ENCODE measurements around the gene NWD2.

Gene NWD2

GRCh38 chr4:37385424-37385823, 140.9 kb downstream of the NWD2 start:
- Histone ChIP-seq H3K4me3 (ENCODE audit: low read length, poor library complexity, severe bottlenecking) (no peak overlapping the region), H3K4me2 (ENCODE audit: low read depth, low read length, poor library complexity, severe bottlenecking) (no peak overlapping the region), H3K36me3 (ENCODE audit: insufficient read depth, low read length) (no peaks in the 10 kb centered on the region), H4K20me1 (ENCODE audit: insufficient read depth, low read length, poor library complexity, severe bottlenecking) (no peaks in the 10 kb centered on the region), H3K9me2 (replicated peaks; ENCODE audit: low read depth, low read length) (no peaks in the 10 kb centered on the region), H3K9me3 (ENCODE audit: insufficient read depth, low read depth, low read length) (no peaks in the 10 kb centered on the region), H3F3A (ENCODE audit: low read depth) (no peaks in the 10 kb centered on the region), H3K4me1 (ENCODE audit: insufficient read depth, low read length, poor library complexity, severe bottlenecking) (no peaks in the 10 kb centered on the region), H3K9ac (ENCODE audit: low read depth, low read length, poor library complexity, severe bottlenecking) (no peak overlapping the region), H3K27me3 (ENCODE audit: insufficient read depth, low read length, poor library complexity, severe bottlenecking) (no peaks in the 10 kb centered on the region), H3K79me2 (ENCODE audit: insufficient read depth, low read length) (no peaks in the 10 kb centered on the region), H2AFZ (ENCODE audit: low read length) (no peak overlapping the region)
- TF ChIP-seq EZH2phosphoT487 (IDR thresholded peaks at IDR 0.05; ENCODE audit: borderline replicate concordance) (no peak), CTCF (conservative IDR thresholded peaks at IDR 0.05; ENCODE audit: low read length) (no peak)

- H3K79me2 ChIP-seq (ENCODE audit: insufficient read depth, low read length): no peaks in the 10 kb centered on the region
- H3K9ac ChIP-seq (ENCODE audit: low read depth, low read length, poor library complexity, severe bottlenecking): no peak overlapping the region
- H3K36me3 ChIP-seq (ENCODE audit: insufficient read depth, low read length): no peaks in the 10 kb centered on the region
- H3K4me3 ChIP-seq (ENCODE audit: low read length, poor library complexity, severe bottlenecking): no peak overlapping the region
- TF ChIP-seq CTCF (conservative IDR thresholded peaks at IDR 0.05; ENCODE audit: low read length) (no peak), EZH2phosphoT487 (IDR thresholded peaks at IDR 0.05; ENCODE audit: borderline replicate concordance) (no peak)
- no peaks in the 10 kb centered on the region for H3K4me1 ChIP-seq (ENCODE audit: insufficient read depth, low read length, poor library complexity, severe bottlenecking)
- no peaks in the 10 kb centered on the region for H3F3A ChIP-seq (ENCODE audit: low read depth)
- H4K20me1 ChIP-seq (ENCODE audit: insufficient read depth, low read length, poor library complexity, severe bottlenecking): no peaks in the 10 kb centered on the region
- no peak overlapping the region for H2AFZ ChIP-seq (ENCODE audit: low read length)
- no peaks in the 10 kb centered on the region for H3K9me3 ChIP-seq (ENCODE audit: insufficient read depth, low read depth, low read length)
- H3K9me2 ChIP-seq (replicated peaks; ENCODE audit: low read depth, low read length): no peaks in the 10 kb centered on the region
- no peaks in the 10 kb centered on the region for H3K27me3 ChIP-seq (ENCODE audit: insufficient read depth, low read length, poor library complexity, severe bottlenecking)
- no peak overlapping the region for H3K4me2 ChIP-seq (ENCODE audit: low read depth, low read length, poor library complexity, severe bottlenecking)
Measured at GRCh38 chr4:37388681-37389365, 144.3 kb downstream of the NWD2 start.

GRCh38 chr4:37389366-37389765, 144.8 kb downstream of the NWD2 start:
- no peaks in the 10 kb centered on the region for H3F3A ChIP-seq (ENCODE audit: low read depth)
- no peak overlapping the region for H3K9ac ChIP-seq (ENCODE audit: low read depth, low read length, poor library complexity, severe bottlenecking)
- H3K4me3 ChIP-seq (ENCODE audit: low read length, poor library complexity, severe bottlenecking): no peak overlapping the region
- H2AFZ ChIP-seq (ENCODE audit: low read length): 0 out of 2 replicates have a peak overlapping the region, but pooled peaks have one; percentile 29
- H4K20me1 ChIP-seq (ENCODE audit: insufficient read depth, low read length, poor library complexity, severe bottlenecking): no peaks in the 10 kb centered on the region
- TF ChIP-seq CTCF (conservative IDR thresholded peaks at IDR 0.05; ENCODE audit: low read length) (no peak), EZH2phosphoT487 (IDR thresholded peaks at IDR 0.05; ENCODE audit: borderline replicate concordance) (no peak)
- H3K4me2 ChIP-seq (ENCODE audit: low read depth, low read length, poor library complexity, severe bottlenecking): no peak overlapping the region
- H3K27me3 ChIP-seq (ENCODE audit: insufficient read depth, low read length, poor library complexity, severe bottlenecking): no peaks in the 10 kb centered on the region
- H3K9me3 ChIP-seq (ENCODE audit: insufficient read depth, low read depth, low read length): no peaks in the 10 kb centered on the region
- H3K4me1 ChIP-seq (ENCODE audit: insufficient read depth, low read length, poor library complexity, severe bottlenecking): no peaks in the 10 kb centered on the region
- H3K36me3 ChIP-seq (ENCODE audit: insufficient read depth, low read length): no peaks in the 10 kb centered on the region
- H3K79me2 ChIP-seq (ENCODE audit: insufficient read depth, low read length): no peaks in the 10 kb centered on the region
- no peaks in the 10 kb centered on the region for H3K9me2 ChIP-seq (replicated peaks; ENCODE audit: low read depth, low read length)
